Tibial nerve (tissue), 3 donors: ENCODE data around the gene NME7.

ENCODE experiments used
- POLR2A ChIP-seq, 2 donors: fragments of 450-650 bp; IDR thresholded peaks; one replicate each; pipeline ENCODE4 v1.6.1; 2017; ENCODE audit warnings: antibody characterized with exemption in 2 of 2, mild to moderate bottlenecking in 2 of 2, moderate library complexity in 2 of 2
- TF ChIP-seq, protein P1 (sequence below), 5 experiments: fragments of 200-600 bp in 3 of 5; fragments of 450-650 bp in 2 of 5; sonication (generic) in 3 of 5; IDR thresholded peaks; one replicate each; pipeline ENCODE4 v1.5.1; 2016 to 2019; ENCODE audit warnings: antibody characterized with exemption in 5 of 5, mild to moderate bottlenecking in 3 of 5, moderate library complexity in 2 of 5

DNA sequence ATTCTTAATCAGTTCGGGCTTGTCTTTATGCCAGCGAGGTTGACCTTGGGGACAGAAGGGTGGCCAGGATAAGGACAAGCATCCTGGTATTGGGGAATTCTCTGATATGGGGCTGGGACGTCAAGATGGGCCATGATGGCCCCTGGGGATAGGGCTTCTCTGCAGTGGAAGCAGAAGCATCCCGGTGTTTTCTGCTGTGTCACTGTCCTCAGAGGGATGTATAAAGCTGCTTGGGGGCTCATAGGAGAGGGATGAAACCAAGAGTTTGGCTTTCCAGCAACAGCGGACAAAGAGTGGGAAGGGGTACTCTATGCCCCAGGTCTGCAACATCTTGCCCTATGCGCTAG lies 262.5 kb downstream of the NME7 start:
- TF ChIP-seq, protein P1, sequence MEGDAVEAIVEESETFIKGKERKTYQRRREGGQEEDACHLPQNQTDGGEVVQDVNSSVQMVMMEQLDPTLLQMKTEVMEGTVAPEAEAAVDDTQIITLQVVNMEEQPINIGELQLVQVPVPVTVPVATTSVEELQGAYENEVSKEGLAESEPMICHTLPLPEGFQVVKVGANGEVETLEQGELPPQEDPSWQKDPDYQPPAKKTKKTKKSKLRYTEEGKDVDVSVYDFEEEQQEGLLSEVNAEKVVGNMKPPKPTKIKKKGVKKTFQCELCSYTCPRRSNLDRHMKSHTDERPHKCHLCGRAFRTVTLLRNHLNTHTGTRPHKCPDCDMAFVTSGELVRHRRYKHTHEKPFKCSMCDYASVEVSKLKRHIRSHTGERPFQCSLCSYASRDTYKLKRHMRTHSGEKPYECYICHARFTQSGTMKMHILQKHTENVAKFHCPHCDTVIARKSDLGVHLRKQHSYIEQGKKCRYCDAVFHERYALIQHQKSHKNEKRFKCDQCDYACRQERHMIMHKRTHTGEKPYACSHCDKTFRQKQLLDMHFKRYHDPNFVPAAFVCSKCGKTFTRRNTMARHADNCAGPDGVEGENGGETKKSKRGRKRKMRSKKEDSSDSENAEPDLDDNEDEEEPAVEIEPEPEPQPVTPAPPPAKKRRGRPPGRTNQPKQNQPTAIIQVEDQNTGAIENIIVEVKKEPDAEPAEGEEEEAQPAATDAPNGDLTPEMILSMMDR (IDR thresholded peaks at IDR 0.05) = no peak
- no peak for TF ChIP-seq POLR2A (IDR thresholded peaks at IDR 0.05)
